GM19099 (cell line): ENCODE measurements around the gene RECK.

Source experiments
- POLR2A ChIP-seq: IDR thresholded peaks from 3 replicates; pipeline ENCODE4 v1.6.1; 2011; ENCODE audit warnings: low read depth; ENCODE audit not compliant: insufficient read length; ENCODE audit errors: extremely low read depth

RECK gene, protein sequence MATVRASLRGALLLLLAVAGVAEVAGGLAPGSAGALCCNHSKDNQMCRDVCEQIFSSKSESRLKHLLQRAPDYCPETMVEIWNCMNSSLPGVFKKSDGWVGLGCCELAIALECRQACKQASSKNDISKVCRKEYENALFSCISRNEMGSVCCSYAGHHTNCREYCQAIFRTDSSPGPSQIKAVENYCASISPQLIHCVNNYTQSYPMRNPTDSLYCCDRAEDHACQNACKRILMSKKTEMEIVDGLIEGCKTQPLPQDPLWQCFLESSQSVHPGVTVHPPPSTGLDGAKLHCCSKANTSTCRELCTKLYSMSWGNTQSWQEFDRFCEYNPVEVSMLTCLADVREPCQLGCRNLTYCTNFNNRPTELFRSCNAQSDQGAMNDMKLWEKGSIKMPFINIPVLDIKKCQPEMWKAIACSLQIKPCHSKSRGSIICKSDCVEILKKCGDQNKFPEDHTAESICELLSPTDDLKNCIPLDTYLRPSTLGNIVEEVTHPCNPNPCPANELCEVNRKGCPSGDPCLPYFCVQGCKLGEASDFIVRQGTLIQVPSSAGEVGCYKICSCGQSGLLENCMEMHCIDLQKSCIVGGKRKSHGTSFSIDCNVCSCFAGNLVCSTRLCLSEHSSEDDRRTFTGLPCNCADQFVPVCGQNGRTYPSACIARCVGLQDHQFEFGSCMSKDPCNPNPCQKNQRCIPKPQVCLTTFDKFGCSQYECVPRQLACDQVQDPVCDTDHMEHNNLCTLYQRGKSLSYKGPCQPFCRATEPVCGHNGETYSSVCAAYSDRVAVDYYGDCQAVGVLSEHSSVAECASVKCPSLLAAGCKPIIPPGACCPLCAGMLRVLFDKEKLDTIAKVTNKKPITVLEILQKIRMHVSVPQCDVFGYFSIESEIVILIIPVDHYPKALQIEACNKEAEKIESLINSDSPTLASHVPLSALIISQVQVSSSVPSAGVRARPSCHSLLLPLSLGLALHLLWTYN

DNA sequence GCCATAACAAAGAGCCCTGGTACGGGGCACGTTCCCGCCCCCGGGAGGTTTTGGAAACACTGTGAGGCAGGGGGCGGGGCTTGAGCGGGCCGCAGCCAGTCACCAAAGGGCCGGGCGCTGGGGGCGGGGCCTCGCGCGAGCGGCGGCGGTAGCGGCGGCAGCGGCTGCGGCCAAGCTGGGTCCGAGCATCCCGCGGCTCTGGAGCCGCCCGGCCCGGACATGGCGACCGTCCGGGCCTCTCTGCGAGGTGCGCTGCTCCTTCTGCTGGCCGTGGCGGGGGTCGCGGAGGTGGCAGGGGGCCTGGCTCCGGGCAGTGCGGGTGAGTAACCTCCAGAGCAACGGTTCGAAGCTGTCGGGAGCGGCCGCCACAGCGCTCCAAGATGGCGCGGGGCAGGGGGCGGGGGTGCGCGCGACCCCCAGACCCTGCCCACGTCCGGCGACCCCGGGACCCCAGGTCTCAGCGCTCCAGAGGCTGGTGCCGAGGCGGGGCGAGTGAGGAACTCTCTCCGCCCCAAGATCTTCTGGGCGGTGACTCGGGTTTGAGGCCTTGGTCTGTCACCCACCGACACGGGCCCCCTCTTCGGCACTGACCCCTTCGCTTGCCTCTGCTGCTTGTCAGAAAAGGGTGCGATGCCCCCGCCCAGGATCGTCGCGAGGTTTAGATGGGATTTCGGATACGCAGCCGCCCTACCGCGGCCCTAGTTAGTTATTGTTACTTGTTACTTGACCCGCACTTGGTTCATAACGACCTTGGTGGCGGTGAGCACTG, at the start of gene RECK:
Gene RECK (plus strand): TSS at position 134 of the 769 bp plus-strand sequence. CDS start 86 bp downstream, at position 220.
- TF ChIP-seq POLR2A, result peak; percentile 62

DNA sequence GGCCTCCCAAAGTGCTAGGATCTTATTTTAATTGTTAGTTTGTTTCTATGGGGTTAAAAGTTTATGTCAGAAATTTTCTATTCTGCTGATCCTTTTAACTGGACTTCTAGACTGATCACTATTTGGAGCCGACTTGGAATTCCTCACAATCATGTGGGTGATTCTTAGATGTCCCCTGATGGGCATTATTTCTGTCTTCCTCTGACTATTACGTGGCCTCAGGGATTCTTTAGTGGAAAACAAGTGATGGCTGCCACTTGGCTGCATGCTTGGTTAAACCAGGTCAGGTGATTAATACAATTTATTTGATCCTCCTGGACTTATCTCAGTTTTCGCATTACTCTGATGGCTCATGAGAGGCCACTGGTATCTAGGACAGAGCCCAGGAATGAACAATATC, 46.6 kb upstream of the RECK start:
- no peak for TF ChIP-seq POLR2A

DNA sequence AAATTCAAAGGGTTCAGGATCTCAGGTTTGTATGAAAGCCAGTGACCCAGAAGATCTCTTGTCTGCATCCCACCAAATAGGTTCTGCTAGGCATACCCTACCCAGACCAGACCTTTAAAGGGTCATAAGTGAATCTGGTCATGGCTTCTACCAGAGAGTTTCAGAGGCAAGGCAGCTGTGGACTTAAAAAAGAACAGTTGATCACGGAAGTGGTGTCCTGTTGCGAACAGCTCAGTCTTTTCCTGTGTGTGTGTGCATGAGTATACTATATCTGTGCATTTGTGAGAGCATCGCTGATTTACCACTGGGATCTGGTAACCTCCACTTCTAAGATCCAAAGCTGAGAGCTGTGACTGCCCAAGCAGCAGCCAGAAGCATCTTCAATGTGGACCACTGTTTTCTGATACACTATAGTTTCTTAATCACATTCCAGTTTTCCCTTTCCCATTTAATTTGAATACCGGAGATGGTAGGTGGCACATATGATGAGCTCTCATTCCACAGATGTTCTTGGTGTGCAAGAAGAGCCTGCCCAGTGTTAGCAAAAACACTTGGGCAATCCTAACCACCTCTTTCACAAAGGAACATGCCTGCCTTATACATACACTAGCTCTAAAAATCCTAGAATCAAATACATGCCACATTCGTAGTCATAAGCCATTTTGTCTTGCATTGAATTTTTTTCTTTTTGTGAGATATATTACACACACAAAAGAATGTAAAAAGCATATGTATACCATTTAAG, 42.6 kb upstream of the RECK start:
- TF ChIP-seq POLR2A, result no peak

DNA sequence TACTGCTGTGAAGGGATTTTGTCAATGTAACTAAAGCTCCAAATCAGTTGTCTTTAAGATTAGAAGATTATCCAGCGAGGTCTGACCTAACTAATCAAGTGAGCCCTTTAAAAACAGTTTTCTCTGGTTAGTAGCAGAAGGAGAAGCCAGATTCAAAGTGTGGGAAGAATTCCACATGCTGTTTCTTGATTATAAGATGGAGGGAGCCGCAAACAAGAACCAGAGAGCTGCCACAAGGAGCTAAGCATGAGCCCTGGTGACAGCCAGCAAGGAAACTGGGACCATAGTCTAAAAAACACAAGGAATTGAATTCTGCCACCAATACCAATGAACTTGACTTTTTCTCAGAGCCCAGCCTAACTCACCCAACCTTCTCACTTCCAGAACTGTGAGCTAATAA, 41.8 kb upstream of the RECK start:
- TF ChIP-seq POLR2A, result no peak

DNA sequence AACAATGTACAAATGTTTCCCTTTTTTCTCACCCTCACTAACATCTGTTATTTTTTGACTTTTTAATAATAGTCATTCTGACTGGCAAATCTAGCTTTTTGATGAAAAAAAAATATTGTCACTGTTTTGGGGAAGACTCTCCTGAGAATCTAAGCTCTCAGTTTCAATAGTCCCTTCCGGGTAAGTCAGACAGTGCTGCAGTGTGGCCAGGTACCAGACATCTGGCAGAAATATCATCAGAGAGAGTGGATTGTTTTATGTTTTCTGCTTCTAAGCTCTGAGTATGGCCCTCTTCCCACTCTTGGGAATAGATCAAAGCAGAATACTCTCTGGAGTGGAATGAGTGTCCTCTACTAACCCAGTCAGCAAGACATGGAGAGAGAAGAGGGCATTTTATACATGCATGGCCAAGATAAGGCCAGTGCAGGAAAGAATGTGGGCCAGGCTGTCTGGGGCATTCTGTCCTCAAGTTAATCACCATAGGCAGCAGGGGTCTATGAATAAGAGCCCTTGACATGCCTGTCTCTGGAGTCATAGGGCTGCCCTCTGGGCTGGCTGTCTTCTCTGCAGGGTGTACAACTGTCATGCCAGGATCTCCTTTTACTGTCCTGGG, 40.2 kb upstream of the RECK start:
- no peak for TF ChIP-seq POLR2A

DNA sequence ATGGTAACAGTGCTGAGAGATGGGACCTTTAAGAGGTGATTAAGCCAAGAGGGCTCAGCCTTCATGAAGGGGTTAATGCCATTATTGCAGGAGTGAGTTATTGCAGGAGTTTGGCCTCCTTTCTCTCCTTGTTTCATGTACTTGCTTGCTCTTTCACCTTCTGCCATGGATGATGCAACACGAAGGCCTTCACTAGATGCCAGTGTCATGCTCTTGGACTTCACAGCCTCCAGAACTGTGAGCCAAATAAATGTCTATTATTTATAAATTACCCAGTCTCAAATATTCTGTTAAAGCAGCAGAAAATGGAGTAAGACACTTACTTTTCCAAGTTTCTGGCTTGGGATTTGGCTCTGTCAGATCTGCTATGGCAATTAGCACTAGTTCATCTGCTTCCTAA, 38.4 kb upstream of the RECK start:
- TF ChIP-seq POLR2A, result no peak

DNA sequence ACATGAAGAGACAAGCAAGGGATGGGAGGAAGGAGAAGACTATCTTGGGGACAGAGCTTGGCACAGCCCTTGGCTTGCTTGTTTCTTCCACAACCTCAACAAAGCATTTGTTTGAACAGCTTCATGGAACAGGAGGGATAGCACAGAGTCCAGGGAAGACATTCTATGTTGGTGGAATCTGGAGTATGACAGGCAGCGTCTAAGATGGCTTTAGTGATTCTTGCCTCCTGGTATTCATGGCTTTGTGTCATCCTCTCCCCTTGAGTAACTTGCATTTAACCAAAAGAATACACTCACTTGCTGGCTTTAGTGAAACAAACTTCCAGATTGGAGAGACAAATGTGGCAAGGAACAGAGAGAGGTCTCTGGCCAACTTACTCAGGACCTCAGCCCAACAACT, 30.8 kb upstream of the RECK start:
- TF ChIP-seq POLR2A, result no peak

DNA sequence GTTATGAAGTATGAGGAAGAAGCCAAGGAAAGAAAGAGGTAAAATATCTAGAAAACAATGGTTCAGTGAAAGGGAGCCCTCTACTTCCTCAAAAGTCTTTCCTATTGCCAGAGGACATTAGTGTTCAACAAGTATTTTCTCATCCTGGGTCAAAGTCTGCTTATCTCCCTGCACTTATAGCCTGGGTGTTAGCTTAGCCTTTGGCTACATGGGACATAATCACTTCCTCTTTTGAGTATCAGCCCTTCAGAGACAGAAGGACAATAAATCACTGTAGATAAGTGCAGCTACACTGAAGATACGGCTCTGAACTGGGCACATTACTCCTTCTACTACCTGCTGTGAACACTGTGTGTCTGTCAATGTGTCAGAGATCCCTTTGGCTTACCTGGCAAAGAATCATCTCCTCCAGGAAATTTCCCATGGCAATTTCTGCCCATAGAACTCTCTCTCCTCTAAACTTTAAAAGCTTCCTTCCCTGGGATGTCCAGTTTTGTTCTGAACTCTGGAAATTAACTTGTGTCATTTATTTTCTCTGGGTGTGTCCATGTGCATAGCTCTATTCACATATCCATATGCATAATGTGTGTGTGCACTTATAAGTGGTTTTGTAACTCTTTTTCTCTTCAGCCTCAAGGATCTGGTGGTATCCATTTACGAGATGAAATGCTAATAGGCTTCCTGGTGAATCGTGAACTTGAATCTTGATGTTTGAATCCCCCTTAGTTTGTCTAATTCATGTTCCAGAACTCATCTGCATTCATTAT, 30.0 kb upstream of the RECK start:
- no peak for TF ChIP-seq POLR2A

DNA sequence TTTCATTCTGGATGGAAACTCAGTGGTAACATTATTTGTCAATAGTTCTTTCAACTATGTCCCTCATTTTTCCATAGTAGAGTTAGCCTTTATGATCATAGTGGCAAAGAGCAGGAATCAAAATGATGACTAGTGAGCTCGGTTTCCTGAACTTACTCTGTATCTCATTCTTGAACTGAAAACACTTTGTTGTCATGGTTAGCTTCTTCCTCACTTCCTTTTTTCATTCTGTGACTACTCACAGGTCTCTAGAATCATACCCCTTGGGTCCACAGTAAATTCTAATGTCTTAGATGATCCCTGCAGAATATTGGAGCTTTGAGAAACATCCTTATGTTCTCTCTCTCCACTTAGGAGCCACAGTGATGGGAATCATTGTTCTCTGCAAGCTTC, 29.4 kb upstream of the RECK start:
- TF ChIP-seq POLR2A, result no peak

DNA sequence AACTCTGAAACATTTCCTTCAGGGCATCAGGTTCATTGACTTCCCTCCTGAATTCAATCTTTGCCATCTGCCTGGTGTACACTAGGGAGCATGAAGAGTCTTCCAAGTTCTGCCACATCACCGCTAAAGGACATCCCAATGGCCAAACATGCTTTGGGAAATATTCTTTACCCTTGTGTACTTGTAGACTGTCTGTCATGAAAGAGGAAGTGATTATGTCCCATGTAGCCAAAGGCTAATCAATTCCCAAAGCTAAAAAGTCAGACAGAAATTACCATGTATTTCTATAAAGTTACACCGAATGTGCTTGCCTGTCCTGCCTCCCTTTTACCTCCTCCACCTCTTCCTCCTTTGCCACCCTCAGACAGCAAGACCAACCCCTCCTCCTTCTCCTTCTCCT, 28.9 kb upstream of the RECK start:
- TF ChIP-seq POLR2A, result no peak

DNA sequence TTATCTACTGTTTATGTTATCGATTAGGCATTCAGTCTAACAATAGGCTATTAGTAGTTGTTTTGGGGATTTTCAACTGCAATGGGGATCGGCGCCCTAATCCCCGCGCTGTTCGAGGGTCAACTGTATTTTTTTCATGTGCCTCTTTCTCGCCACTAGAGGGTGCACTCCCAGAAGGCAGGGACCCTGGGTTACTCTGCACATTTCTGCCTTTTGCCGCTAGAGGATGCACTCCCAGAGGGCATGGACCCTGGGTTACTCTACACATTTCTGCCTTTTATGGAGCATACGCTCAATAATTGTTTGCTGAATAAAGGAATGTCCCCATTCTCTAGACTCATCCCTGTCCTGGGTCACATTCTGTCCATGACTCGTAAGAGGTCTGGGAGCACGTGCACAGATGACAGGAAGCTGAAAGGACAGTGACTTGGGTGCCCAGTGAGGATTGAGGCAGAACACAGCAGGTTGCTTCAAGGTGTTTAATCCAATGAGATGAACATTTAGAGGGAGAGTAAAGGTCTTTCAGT, 27.9 kb upstream of the RECK start:
- TF ChIP-seq POLR2A, result no peak

DNA sequence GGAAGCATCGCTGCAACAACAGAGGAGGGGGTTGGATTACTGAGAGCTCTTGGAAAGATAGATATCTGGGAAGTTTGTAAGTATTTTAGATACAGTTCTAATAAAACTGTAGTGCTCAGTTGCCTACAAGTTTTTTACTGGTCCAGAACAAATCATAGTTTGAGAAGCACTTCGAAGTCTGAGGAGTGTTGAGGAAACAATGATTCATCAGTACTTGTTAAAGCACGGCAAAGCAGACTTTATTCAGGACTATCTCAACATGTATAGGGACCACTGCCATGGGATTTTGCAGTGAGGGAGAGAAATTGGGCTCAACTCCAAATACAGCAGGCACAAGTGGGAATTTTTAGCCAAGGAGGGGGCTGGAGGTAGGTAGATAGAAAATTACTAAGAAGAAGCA, 25.3 kb upstream of the RECK start:
- no peak for TF ChIP-seq POLR2A

DNA sequence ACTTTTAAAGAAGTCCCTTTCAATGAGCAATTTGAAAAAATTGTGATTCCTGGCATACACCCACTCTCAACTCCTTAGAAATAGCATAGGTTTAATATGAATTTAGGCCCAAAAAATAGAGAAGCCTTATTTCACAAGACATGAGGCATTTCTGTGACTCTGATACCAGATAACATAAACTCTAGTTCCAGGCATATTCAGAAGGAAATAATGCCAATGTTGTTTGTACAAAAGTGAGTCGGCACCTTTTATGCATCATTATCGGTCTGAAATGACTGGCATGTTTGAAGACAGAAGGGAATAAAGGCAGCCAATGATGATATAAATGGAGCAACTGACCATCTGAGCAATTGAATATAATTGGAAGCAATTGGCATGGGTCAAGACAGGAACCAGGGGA, 19.4 kb upstream of the RECK start:
- TF ChIP-seq POLR2A, result no peak
